Measurements from ENCODE around the gene C16orf92.
"Not testable (repeated sequence)": the region's sequence is repeated elsewhere in the genome, so short reads cannot be mapped to it uniquely, and the experiment has no call there.

The C16orf92 gene

GRCh38 chr16:30030011-30030685 lies 7.2 kb downstream of the C16orf92 start:
- TF ChIP-seq CTCF (IDR thresholded peaks at IDR 0.05): no peak
- no peak overlapping the region for H3K27ac ChIP-seq
- DNase-seq (ENCODE audit: low spot score): no peak
- no peak overlapping the region for H3K4me3 ChIP-seq

GRCh38 chr16:30030841-30031413 lies 7.9 kb downstream of the C16orf92 start, which contains the start of gene TLCD3B:
Gene TLCD3B, minus strand, starts transcription at chr16:30031271. Its CDS starts 744 bp downstream, at chr16:30030527.
- H3K27ac ChIP-seq: no peak within 1 kb of the TSS
- peak within 1 kb of the TSS; percentile 59 for H3K4me3 ChIP-seq
- no peak for DNase-seq (ENCODE audit: low spot score)
- no peak for TF ChIP-seq CTCF (IDR thresholded peaks at IDR 0.05)

GRCh38 chr16:30031477-30031918 lies 8.5 kb downstream of the C16orf92 start:
- Histone ChIP-seq H3K4me3 (no peak overlapping the region), H3K27ac (no peak overlapping the region)
- DNase-seq (ENCODE audit: low spot score): no peak
- TF ChIP-seq CTCF (IDR thresholded peaks at IDR 0.05): no peak

- no peak overlapping the region for H3K27ac ChIP-seq
- peak; percentile 50 for TF ChIP-seq CTCF (IDR thresholded peaks at IDR 0.05)
- no peak for DNase-seq (ENCODE audit: low spot score)
- no peak overlapping the region for H3K4me3 ChIP-seq
These were observed 9.3 kb downstream of the C16orf92 start for GRCh38 chr16:30032083-30032819.

GRCh38 chr16:30033270-30033669 lies 10.3 kb downstream of the C16orf92 start:
- TF ChIP-seq CTCF (IDR thresholded peaks at IDR 0.05): no peak
- Histone ChIP-seq H3K4me3 (no peak overlapping the region), H3K27ac (no peak overlapping the region)
- DNase-seq (ENCODE audit: low spot score): no peak

- no peak for TF ChIP-seq CTCF (IDR thresholded peaks at IDR 0.05)
- Histone ChIP-seq H3K4me3 (no peak overlapping the region), H3K27ac (no peak overlapping the region)
- no peak for DNase-seq (ENCODE audit: low spot score)
These were observed 17.2 kb downstream of the C16orf92 start for GRCh38 chr16:30040221-30040620.

- DNase-seq (ENCODE audit: low spot score); H3K4me3 ChIP-seq; H3K27ac ChIP-seq: not testable (repeated sequence)
These were observed 17.7 kb downstream of the C16orf92 start for GRCh38 chr16:30040690-30041089.

All from coronary artery (tissue), 2 donors.